ENCODE data around the gene TMEM252.

DNA sequence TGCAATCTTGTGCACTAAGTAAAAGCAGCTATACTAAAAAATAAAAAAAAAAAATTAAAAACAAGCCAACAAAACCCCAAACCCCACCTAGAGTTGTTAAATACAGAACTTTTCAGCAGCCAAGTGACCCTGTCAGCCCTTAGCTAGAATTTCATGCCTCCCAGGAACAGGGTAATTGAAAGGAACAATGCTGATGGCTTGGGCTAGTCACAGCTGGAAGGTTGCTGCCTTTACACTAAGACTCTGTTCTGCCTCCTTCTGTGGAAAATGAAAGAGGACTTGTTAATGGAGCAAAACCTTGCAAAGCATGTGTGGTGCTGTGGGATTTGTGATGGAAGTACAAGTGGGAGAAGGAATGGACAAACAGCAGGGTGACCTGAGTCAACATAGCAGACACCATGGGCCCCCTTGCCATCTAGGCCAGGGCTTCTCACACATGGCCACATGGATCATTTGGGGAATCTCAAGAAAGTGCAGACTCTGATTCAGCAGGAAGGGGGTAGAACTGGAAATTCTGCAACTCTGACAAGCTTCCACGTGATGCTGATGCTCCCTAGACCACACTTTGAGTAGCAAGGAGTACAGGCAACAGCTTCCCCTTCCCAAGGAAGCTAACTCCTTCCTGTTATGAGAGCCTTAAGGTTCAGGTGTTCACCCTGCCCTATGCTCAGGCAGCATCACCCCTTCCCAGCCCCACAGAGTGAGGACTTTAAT, 14.9 kb upstream of the TMEM252 start:
- no peak for TF ChIP-seq POLR2AphosphoS5 (IDR thresholded peaks at IDR 0.05)
- TF ChIP-seq, protein P1, sequence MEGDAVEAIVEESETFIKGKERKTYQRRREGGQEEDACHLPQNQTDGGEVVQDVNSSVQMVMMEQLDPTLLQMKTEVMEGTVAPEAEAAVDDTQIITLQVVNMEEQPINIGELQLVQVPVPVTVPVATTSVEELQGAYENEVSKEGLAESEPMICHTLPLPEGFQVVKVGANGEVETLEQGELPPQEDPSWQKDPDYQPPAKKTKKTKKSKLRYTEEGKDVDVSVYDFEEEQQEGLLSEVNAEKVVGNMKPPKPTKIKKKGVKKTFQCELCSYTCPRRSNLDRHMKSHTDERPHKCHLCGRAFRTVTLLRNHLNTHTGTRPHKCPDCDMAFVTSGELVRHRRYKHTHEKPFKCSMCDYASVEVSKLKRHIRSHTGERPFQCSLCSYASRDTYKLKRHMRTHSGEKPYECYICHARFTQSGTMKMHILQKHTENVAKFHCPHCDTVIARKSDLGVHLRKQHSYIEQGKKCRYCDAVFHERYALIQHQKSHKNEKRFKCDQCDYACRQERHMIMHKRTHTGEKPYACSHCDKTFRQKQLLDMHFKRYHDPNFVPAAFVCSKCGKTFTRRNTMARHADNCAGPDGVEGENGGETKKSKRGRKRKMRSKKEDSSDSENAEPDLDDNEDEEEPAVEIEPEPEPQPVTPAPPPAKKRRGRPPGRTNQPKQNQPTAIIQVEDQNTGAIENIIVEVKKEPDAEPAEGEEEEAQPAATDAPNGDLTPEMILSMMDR (IDR thresholded peaks at IDR 0.05) = no peak
- no peak for TF ChIP-seq POLR2A (IDR thresholded peaks at IDR 0.05)

All from suprapubic skin (tissue), 4 donors.